ENCODE results near the gene TSPAN18.
A peak's percentile ranks its signal among the peaks of the same experiment; 100 is the strongest.

TSPAN18 gene

DNA sequence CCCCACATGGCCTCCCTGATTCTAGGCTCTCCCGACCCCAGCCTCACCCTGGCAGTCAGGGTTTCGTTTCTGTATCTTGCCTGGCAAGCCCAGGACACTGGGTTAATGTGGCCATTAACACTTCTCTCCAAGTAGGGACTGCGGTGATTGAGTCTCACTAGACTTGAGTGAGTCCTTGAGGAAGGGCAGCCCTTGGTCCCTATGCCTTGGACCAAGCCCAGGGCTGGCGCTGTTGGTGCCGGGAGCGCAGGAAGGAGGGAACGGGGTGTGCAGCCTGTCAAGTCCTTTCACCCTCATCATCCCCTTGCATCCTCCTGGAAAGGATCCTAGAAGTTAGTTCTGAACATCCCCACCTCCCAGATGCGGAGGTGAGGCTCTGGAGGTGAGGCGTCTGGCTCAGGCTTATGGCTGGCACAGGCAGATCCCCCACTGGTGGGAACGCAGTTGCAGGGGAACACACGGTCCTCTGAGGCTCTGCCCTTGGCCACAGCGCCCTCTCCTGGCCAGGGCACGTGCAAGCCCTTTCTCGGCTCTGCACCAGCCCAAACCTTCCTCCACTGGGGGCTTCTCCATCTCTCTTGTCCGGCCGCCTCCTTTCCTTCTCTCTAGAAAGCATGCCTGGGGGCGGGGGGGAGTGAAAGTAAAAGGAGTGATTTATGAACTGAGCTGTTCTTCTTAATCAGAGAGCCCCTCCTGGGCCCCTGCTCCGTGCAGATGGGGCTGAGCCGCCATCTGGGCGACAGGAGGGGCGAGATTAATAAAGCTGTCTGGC is 167.3 kb downstream of the TSPAN18 start:
- Histone ChIP-seq H3K9ac (ENCODE audit: low read length) (no peak overlapping the region), H3K4me1 (ENCODE audit: insufficient read depth, low read length, severe bottlenecking) (no peaks in the 10 kb centered on the region), H3K4me3 (ENCODE audit: low read depth, low read length, poor library complexity, severe bottlenecking) (no peak overlapping the region), H3K9me2 (ENCODE audit: low read depth, low read length) (no peaks in the 10 kb centered on the region), H3K4me2 (ENCODE audit: low read length) (no peak overlapping the region), H4K20me1 (ENCODE audit: insufficient read depth, low read length) (no peaks in the 10 kb centered on the region), H3K36me3 (ENCODE audit: insufficient read depth, low read length) (no peaks in the 10 kb centered on the region), H3F3A (ENCODE audit: insufficient read depth, low read length) (no peaks in the 10 kb centered on the region), H3K27me3 (ENCODE audit: insufficient read depth, low read length) (no peaks in the 10 kb centered on the region; the same call in 1 of the 2 replicates), H3K9me3 (ENCODE audit: low read length) (no peaks in the 10 kb centered on the region), H3K79me2 (ENCODE audit: insufficient read depth, low read length) (no peaks in the 10 kb centered on the region), H3K27ac (ENCODE audit: low read depth, low read length, poor library complexity, severe bottlenecking) (no peak overlapping the region), H2AFZ (ENCODE audit: low read length) (no peak overlapping the region)
- no peak for TF ChIP-seq EZH2 (IDR thresholded peaks at IDR 0.05; ENCODE audit: borderline replicate concordance, low read length)
- TF ChIP-seq, protein P1, sequence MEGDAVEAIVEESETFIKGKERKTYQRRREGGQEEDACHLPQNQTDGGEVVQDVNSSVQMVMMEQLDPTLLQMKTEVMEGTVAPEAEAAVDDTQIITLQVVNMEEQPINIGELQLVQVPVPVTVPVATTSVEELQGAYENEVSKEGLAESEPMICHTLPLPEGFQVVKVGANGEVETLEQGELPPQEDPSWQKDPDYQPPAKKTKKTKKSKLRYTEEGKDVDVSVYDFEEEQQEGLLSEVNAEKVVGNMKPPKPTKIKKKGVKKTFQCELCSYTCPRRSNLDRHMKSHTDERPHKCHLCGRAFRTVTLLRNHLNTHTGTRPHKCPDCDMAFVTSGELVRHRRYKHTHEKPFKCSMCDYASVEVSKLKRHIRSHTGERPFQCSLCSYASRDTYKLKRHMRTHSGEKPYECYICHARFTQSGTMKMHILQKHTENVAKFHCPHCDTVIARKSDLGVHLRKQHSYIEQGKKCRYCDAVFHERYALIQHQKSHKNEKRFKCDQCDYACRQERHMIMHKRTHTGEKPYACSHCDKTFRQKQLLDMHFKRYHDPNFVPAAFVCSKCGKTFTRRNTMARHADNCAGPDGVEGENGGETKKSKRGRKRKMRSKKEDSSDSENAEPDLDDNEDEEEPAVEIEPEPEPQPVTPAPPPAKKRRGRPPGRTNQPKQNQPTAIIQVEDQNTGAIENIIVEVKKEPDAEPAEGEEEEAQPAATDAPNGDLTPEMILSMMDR (IDR thresholded peaks at IDR 0.05; ENCODE audit: low read length) = peak; percentile 73

DNA sequence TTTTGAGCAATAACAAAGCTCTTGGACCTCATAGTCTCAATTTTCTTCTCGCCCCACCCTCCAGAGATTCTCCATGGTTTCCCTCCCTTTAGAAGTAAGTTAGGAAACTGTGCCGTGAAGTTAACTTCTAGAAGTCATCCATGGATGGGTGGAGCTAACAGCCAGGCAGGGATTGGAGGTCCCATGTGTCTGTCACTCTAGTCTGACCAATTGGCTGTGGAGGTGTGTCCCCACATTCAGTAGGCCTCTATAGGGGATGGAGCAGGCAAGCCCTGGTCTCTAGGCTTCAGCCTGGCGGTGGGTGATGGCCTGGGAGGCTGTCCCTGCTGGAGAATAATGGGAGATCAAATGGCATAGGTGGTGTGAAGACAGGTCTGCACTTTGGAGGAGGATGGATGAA is 173.2 kb downstream of the TSPAN18 start:
- Histone ChIP-seq H2AFZ (ENCODE audit: low read length) (no peak overlapping the region), H3F3A (ENCODE audit: insufficient read depth, low read length) (no peaks in the 10 kb centered on the region), H3K36me3 (ENCODE audit: insufficient read depth, low read length) (no peaks in the 10 kb centered on the region)

DNA sequence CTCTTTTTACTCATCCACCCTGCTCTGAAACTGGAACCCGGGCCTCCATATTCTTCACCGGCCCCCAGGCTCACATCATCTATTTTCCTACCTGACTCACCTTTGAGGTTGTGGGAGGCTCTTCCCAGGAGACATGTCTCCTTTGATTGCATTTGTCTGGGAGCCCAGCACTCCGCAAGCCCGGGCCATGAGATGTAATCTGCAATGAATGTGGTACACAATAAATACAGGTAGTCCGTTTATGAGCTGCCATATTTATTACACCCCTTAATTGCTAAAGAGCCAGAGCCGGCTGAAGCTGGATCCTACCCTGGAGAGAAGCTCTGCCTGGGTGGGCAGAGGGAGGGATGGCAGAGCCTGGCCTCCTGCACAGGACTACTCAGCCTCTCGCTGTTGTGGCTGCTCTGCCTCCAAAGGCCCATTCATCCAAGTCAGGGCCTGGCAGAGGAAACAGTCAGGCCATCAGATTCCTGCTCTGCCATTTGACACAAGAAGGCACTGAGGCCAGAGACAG is 174.4 kb downstream of the TSPAN18 start:
- Histone ChIP-seq H3K9me2 (ENCODE audit: low read depth, low read length) (no peaks in the 10 kb centered on the region), H3F3A (ENCODE audit: insufficient read depth, low read length) (no peaks in the 10 kb centered on the region), H3K4me1 (ENCODE audit: insufficient read depth, low read length, severe bottlenecking) (peaks cover 8% of the 10 kb centered on the region), H3K27me3 (ENCODE audit: insufficient read depth, low read length) (peaks cover 3% of the 10 kb centered on the region; the same call in 1 of the 2 replicates), H3K79me2 (ENCODE audit: insufficient read depth, low read length) (no peaks in the 10 kb centered on the region), H3K36me3 (ENCODE audit: insufficient read depth, low read length) (no peaks in the 10 kb centered on the region), H3K4me2 (ENCODE audit: low read length) (no peak overlapping the region), H3K27ac (ENCODE audit: low read depth, low read length, poor library complexity, severe bottlenecking) (no peak overlapping the region), H3K9ac (ENCODE audit: low read length) (no peak overlapping the region), H3K9me3 (ENCODE audit: low read length) (no peaks in the 10 kb centered on the region), H4K20me1 (ENCODE audit: insufficient read depth, low read length) (no peaks in the 10 kb centered on the region), H2AFZ (ENCODE audit: low read length) (no peak overlapping the region), H3K4me3 (ENCODE audit: low read depth, low read length, poor library complexity, severe bottlenecking) (no peak overlapping the region)
- TF ChIP-seq, protein P1 (IDR thresholded peaks at IDR 0.05; ENCODE audit: low read length) = no peak
- TF ChIP-seq EZH2 (IDR thresholded peaks at IDR 0.05; ENCODE audit: borderline replicate concordance, low read length) = no peak

More for the DNA sequence above, 173.2 kb downstream of the TSPAN18 start:
- Histone ChIP-seq H3K9me2 (ENCODE audit: low read depth, low read length) (no peaks in the 10 kb centered on the region), H3K79me2 (ENCODE audit: insufficient read depth, low read length) (no peaks in the 10 kb centered on the region), H3K27ac (ENCODE audit: low read depth, low read length, poor library complexity, severe bottlenecking) (no peak overlapping the region), H3K4me1 (ENCODE audit: insufficient read depth, low read length, severe bottlenecking) (no peaks in the 10 kb centered on the region), H3K4me2 (ENCODE audit: low read length) (no peak overlapping the region), H3K9ac (ENCODE audit: low read length) (no peak overlapping the region), H3K9me3 (ENCODE audit: low read length) (no peaks in the 10 kb centered on the region), H4K20me1 (ENCODE audit: insufficient read depth, low read length) (no peaks in the 10 kb centered on the region), H3K27me3 (ENCODE audit: insufficient read depth, low read length) (peaks cover 3% of the 10 kb centered on the region; the same call in 1 of the 2 replicates), H3K4me3 (ENCODE audit: low read depth, low read length, poor library complexity, severe bottlenecking) (no peak overlapping the region)
- TF ChIP-seq, protein P1 (IDR thresholded peaks at IDR 0.05; ENCODE audit: low read length) = no peak
- no peak for TF ChIP-seq EZH2 (IDR thresholded peaks at IDR 0.05; ENCODE audit: borderline replicate concordance, low read length)

Measured in OCI-LY1 (cell line).